HEK293T (cell line): ENCODE data around the gene RNF38.

Experiments used
- ARNT ChIP-seq: fragments of 450-650 bp; IDR thresholded peaks from 2 replicates; pipeline ENCODE4 v1.6.1; 2017; ENCODE audit warnings: mild to moderate bottlenecking
- BHLHE40 ChIP-seq: fragments of 450-650 bp; IDR thresholded peaks from 2 replicates; pipeline ENCODE4 v1.6.1; 2016; ENCODE audit warnings: mild to moderate bottlenecking, moderate library complexity, borderline replicate concordance
- CTBP1 ChIP-seq: fragments of 450-650 bp; IDR thresholded peaks from 2 replicates; pipeline ENCODE4 v1.6.1; 2016; ENCODE audit warnings: borderline replicate concordance
- FOXA1 ChIP-seq: fragments of 450-650 bp; IDR thresholded peaks from 2 replicates; pipeline ENCODE4 v1.6.1; 2016; ENCODE audit warnings: mild to moderate bottlenecking
- FOXK2 ChIP-seq: fragments of 450-650 bp; IDR thresholded peaks from 2 replicates; pipeline ENCODE4 v1.6.1; 2016; ENCODE audit warnings: mild to moderate bottlenecking
- FOXM1 ChIP-seq: fragments of 450-650 bp; IDR thresholded peaks from 2 replicates; pipeline ENCODE4 v1.6.1; 2017; ENCODE audit warnings: mild to moderate bottlenecking, borderline replicate concordance
- L3MBTL2 ChIP-seq: fragments of 450-650 bp; conservative IDR thresholded peaks from 2 replicates; pipeline ENCODE4 v1.6.1; 2016; ENCODE audit warnings: mild to moderate bottlenecking
- NFRKB ChIP-seq: fragments of 450-650 bp; IDR thresholded peaks from 2 replicates; pipeline ENCODE4 v1.6.1; 2016; ENCODE audit warnings: mild to moderate bottlenecking, moderate library complexity
- SP1 ChIP-seq: fragments of 450-650 bp; IDR thresholded peaks from 2 replicates; pipeline ENCODE4 v1.6.1; 2017
- SUZ12 ChIP-seq: fragments of 450-650 bp; IDR thresholded peaks from 2 replicates; pipeline ENCODE4 v1.6.1; 2016; ENCODE audit warnings: mild to moderate bottlenecking

- TF ChIP-seq NFRKB (no peak), BHLHE40 (no peak), FOXM1 (no peak), CTBP1 (no peak), SP1 (no peak), ARNT (no peak), L3MBTL2 (no peak), SUZ12 (no peak), FOXK2 (no peak), FOXA1 (no peak)
Observed at GRCh38 chr9:36341936-36342577, 58.0 kb downstream of the RNF38 start.
